OCI-LY3 (cell line): Measurements from ENCODE around the gene AREL1.

Experiments
- EZH2phosphoT487 ChIP-seq: fragments of 200-600 bp; shearing (Covaris generic); IDR thresholded peaks from 2 replicates; pipeline ENCODE4 v1.6.1; 2018; ENCODE audit warnings: antibody characterized with exemption, mixed run types, low read depth
- TF ChIP-seq, protein P1 (sequence below): fragments of 200-600, 300-600 bp; sonication (generic); IDR thresholded peaks from 2 replicates; pipeline ENCODE4 v1.5.1; 2014; ENCODE audit warnings: antibody characterized with exemption, low read length, low read depth

DNA sequence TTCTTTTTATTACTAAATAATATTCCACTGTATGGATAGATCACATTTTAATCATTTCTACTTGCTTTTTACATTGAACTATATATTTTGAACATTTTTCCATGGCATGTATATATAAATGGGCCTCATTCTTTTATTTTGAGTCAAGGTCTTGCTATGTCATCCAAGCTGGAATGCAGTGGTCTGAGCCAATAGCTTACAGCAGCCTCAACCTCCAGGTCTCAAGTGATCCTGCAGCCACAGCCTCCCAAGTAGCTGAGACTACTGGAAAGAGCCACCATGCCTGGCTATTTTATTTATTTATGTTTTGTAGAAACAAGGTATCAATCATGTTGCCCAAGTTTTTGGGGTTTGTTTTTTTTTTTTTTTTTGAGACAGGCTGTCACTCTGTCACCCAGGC, 7.6 kb upstream of the AREL1 start:
- TF ChIP-seq, protein P1, sequence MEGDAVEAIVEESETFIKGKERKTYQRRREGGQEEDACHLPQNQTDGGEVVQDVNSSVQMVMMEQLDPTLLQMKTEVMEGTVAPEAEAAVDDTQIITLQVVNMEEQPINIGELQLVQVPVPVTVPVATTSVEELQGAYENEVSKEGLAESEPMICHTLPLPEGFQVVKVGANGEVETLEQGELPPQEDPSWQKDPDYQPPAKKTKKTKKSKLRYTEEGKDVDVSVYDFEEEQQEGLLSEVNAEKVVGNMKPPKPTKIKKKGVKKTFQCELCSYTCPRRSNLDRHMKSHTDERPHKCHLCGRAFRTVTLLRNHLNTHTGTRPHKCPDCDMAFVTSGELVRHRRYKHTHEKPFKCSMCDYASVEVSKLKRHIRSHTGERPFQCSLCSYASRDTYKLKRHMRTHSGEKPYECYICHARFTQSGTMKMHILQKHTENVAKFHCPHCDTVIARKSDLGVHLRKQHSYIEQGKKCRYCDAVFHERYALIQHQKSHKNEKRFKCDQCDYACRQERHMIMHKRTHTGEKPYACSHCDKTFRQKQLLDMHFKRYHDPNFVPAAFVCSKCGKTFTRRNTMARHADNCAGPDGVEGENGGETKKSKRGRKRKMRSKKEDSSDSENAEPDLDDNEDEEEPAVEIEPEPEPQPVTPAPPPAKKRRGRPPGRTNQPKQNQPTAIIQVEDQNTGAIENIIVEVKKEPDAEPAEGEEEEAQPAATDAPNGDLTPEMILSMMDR, result no peak
- TF ChIP-seq EZH2phosphoT487, result no peak
